Amygdala (tissue), 56 donors: Measurements from ENCODE around the gene SENP3.

Experiments used
- DNase-seq, 56 donors: peaks; one replicate each; lab custom pipeline; 2025; lab: John Stamatoyannopoulos, UW

SENP3 gene

DNA sequence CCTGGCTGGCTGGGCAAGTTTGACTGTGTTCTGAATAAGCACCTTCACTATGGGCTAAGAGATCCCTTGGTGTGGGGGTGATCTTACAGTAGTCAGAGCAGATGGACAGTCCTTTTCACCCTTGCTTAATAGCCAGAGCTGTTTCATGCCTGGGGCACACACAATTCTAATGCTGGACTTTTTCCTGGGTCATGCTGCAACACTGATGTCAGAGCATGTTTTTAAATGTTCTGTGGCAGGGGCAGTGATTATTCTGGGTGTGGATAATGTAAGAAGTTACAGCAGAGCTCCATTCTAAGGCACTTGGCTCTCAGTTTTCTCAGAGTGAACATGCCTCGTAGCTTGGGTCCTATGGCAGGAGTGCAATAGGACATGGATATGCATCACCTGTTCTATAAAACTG, 13.8 kb downstream of the SENP3 start:
- DNase-seq: no peak

DNA sequence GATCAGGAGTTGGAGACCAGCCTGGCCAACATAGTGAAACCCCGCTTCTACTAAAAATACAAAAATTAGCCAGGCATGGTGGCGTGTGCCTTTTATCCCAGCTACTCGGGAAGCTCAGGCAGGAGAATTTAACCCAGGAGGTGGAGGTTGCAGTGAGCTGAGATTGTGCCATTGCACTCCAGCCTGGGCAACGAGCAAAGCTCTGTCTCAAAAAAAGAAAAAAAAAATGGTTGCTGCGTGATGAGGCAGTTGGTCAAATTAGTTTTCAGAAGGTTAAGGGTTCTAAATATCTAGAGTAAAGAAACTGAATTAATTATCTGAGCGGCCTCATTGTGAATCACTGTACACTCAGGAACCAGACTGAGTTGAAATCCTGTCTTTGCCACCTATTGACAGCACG, 14.2 kb downstream of the SENP3 start:
- no peak for DNase-seq

DNA sequence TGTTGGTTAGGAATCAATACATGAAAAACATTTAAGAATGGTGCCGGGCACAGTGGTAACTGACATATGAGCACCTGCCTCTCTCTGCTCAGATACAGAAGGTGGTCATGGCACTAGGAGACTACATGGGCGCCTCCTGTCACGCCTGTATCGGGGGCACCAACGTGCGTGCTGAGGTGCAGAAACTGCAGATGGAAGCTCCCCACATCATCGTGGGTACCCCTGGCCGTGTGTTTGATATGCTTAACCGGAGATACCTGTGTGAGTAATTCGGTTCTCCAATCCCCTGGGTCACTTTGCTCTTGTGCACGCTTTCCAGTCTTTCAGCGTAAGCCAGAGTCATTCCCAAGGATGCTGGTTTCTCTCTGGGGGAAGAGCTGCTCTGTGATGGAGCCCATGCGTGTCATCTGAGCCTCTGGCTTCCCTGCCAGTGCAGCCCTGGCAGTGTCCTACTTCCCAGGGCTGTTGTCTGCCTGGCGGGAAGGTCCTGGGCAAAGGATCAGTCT, 14.8 kb downstream of the SENP3 start:
- DNase-seq: no peak

DNA sequence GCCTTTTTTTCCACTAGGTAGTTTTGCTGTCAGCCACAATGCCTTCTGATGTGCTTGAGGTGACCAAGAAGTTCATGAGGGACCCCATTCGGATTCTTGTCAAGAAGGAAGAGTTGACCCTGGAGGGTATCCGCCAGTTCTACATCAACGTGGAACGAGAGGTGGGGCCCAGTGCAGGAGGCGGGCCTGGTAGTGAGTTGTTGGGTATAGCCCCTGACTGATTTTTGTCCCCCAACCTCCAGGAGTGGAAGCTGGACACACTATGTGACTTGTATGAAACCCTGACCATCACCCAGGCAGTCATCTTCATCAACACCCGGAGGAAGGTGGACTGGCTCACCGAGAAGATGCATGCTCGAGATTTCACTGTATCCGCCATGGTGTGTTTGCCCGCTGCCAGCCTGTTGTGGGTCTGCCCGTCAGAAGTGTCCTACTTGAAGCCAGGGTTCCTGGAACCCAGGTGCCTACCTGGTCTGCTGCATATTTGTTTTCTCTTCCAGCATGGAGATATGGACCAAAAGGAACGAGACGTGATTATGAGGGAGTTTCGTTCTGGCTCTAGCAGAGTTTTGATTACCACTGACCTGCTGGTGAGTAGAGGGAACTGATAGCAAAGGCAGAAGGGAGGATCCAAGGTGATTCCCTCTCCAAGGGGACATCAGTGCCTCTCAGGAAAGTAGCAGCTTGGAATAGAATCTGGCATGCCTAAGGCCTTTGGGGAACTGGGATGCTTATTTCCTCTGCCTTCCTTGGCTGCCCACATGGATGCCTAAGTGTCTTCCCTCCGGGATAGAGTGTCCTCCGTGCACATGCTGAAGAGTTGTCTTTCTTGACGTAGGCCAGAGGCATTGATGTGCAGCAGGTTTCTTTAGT, 15.8 kb downstream of the SENP3 start:
- DNase-seq: no peak

DNA sequence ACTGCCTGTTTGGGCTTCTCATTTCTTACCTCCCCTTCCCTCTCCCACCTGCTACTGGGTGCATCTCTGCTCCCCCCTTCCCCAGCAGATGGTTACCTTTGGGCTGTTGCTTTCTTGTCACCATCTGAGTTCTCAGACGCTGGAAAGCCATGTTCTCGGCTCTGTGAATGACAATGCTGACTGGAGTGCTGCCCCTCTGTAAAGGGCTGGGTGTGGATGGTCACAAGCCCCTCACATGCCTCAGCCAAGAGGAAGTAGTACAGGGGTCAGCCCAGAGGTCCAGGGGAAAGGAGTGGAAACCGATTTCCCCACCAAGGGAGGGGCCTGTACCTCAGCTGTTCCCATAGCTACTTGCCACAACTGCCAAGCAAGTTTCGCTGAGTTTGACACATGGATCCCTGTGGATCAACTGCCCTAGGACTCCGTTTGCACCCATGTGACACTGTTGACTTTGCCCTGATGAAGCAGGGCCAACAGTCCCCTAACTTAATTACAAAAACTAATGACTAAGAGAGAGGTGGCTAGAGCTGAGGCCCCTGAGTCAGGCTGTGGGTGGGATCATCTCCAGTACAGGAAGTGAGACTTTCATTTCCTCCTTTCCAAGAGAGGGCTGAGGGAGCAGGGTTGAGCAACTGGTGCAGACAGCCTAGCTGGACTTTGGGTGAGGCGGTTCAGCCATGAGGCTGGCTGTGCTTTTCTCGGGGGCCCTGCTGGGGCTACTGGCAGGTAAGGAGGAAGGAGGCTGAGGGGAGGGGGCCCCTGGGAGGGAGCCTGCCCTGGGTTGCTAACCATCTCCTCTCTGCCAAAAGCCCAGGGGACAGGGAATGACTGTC, 17.5 kb downstream of the SENP3 start, which contains the start of gene CD68:
Gene CD68, plus strand, starts transcription at position 638 of the 833 bp plus-strand sequence. Its CDS starts 40 bp downstream, at position 678.
- DNase-seq: peak in 21 of 56 donors; percentile 17 to 67 (median 49)

DNA sequence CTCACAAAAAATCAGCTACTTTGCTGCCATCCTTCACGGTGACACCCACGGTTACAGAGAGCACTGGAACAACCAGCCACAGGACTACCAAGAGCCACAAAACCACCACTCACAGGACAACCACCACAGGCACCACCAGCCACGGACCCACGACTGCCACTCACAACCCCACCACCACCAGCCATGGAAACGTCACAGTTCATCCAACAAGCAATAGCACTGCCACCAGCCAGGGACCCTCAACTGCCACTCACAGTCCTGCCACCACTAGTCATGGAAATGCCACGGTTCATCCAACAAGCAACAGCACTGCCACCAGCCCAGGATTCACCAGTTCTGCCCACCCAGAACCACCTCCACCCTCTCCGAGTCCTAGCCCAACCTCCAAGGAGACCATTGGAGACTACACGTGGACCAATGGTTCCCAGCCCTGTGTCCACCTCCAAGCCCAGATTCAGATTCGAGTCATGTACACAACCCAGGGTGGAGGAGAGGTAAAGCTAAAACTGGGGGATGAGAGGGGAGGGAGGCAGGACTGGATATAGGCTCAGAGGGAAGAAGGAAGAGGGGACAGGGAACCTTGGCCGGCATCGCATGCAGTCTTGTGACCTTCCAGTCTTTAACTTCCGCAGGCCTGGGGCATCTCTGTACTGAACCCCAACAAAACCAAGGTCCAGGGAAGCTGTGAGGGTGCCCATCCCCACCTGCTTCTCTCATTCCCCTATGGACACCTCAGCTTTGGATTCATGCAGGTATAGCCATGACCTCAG, 18.3 kb downstream of the SENP3 start:
- DNase-seq: peak in 1 of 56 donors; percentile 20

DNA sequence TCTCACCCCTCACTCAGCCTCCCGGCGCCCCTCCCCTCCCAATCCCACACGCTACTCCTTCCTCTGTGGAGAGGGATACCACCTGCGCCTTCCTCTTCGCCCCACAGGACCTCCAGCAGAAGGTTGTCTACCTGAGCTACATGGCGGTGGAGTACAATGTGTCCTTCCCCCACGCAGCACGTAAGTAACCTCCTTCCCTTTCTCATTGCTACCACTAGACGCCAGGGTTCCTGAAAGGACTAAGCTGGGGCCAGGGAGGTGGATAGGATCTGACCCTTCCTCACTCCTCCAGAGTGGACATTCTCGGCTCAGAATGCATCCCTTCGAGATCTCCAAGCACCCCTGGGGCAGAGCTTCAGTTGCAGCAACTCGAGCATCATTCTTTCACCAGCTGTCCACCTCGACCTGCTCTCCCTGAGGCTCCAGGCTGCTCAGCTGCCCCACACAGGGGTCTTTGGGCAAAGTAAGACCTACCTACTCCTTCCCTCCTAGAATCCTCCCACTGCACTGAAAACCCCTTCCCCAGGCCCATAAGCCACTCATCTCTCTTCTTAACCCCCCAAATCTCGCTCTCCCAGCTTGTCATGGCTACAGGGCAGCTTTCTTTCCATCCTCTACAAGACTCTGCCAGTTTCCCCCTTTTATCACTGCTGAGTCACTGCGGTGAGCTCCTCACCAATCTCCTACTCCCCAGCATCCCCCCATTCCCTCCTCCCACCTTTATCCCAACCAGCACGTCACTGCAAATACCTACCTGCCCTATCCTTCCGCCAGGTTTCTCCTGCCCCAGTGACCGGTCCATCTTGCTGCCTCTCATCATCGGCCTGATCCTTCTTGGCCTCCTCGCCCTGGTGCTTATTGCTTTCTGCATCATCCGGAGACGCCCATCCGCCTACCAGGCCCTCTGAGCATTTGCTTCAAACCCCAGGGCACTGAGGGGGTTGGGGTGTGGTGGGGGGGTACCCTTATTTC, 19.2 kb downstream of the SENP3 start:
- DNase-seq: no peak

DNA sequence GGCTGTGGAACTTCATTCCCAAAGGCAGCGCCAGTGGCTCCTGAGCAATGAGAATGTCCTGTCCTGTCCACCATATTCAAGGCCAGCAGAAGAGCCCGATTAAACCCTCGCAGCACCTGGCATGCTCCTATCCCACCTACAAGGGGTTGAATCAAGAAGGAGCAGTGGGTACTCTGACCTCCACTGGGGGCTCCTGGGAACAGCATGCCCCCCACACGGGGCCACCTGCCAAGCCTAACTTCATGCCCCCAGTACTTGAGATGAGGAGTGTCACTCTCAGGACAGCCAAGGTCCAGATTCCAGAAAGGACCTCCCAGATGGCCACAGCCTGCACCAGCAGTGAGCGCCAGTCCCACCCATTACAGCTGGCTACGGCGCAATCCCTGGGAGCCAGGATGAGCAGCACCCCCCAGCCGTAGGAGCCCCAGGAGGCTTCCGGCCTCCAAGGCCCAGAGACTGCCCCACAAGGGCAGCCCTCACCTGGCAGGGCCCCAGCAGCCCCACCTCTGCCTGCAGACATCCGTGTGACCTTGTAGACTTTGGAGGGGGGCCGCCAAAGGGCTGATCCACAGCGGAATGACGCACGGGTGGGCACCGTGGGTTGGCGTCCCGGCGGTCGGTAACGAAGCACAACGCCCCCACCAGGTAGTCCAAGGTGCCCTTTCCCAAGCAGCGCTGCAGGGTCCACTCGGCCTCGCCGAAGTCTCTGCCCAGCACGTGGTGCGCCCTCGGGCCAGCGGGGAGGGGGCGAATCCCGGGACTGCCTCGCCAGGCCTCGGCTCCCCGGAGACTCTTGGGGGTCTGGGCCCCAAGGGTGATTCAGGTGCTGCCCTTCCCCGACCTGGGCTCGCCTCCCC, 20.9 kb downstream of the SENP3 start:
- DNase-seq: no peak

DNA sequence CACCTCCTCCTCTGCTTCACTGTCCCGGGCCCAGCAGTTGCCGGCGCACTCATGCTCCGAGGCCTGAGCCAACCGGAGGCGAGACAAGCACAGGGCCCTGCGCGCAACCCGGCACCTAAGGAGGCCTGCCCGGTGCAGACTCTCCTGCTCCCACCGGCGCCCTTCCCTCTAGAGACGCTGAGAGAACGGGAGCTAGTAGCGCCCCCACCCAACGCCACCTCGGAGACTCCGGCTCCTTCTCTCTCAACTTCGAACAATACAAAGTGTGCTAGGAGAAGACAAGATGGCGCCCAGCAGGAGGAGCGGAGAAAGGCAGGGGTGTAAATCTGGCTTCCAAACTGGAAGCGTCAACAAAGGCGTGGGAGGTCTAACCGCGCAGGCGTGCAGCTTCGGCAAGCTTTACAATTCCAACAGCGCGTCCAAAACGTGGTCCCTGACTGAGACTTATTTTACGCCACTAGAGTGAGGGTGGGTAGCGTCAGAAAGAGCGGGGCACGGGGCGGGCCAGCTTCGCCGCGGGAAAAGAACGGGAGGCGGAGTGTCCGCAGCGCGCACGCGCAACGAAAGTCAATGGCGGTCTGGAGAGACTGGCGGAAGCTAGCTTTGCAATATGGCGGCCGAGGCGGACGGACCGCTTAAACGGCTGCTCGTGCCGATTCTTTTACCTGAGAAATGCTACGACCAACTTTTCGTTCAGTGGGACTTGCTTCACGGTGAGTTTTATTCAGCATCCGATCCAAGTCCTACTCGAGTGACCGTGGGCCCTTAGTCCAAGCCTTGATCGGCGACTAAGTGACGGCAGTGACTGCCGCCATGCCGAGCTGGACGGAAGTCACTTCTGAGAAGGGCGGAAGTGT, 21.8 kb downstream of the SENP3 start, which contains the start of gene MPDU1:
Gene MPDU1, plus strand, starts transcription at position 600 of the 857 bp plus-strand sequence. Its CDS starts 11 bp downstream, at position 611.
- DNase-seq: peak; percentile 80 to 100 (median 94)

DNA sequence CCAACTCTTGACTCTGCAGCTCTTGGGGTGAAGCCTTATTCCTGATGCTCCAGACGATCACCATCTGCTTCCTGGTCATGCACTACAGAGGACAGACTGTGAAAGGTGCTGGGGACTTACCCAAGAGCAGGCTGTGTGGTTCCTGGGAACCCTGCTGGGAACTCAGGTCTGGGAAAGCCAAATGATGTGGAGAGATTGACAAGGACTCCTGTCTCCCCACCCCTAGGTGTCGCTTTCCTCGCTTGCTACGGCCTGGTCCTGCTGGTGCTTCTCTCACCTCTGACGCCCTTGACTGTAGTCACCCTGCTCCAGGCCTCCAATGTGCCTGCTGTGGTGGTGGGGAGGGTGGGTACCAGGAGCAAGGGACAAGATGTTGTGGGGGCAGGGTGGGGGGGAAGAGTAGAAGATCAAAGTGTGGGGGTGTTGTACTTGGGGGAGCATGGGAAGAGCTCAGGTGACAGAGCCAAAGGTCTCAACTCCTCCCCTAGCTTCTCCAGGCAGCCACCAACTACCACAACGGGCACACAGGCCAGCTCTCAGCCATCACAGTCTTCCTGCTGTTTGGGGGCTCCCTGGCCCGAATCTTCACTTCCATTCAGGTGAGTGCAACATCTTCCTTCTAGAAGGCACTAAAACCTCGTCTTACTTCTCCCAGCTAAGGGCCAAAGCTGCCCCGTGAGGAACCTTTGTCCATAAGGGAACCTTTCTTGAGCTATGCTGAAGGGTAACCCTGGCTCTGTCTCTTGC, 25.1 kb downstream of the SENP3 start:
- no peak for DNase-seq

DNA sequence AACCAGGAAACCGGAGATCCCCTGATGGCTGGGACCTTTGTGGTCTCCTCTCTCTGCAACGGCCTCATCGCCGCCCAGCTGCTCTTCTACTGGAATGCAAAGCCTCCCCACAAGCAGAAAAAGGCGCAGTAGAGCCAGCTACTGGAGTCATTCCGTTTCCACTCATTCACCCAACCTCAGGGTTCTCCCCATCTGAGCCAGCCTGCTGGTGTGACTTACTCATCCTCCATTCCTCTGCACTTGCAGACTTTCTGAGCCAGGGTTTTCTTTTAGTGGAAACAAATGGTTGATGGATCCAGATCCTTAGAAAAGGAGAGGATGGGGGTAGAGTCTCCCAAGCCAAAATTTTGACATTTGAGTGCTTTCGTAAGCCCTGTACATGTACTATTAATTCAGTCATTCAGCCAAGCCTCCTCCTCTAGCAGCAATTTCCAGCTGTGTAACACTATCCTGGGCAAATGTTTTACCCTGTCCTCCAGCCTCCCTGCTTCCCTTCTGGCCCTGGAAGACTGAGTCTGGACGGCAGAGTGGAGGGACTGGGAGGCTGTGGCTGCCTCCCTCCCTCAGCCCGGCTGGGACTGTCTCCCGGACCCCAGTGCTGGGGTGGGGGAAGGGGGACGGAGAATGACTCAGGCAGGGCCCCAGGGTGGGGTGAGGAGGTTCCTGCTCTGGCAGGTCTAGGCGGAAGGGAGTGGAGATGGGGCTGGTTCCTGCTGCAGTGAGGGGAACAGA, 25.9 kb downstream of the SENP3 start:
- DNase-seq: no peak

DNA sequence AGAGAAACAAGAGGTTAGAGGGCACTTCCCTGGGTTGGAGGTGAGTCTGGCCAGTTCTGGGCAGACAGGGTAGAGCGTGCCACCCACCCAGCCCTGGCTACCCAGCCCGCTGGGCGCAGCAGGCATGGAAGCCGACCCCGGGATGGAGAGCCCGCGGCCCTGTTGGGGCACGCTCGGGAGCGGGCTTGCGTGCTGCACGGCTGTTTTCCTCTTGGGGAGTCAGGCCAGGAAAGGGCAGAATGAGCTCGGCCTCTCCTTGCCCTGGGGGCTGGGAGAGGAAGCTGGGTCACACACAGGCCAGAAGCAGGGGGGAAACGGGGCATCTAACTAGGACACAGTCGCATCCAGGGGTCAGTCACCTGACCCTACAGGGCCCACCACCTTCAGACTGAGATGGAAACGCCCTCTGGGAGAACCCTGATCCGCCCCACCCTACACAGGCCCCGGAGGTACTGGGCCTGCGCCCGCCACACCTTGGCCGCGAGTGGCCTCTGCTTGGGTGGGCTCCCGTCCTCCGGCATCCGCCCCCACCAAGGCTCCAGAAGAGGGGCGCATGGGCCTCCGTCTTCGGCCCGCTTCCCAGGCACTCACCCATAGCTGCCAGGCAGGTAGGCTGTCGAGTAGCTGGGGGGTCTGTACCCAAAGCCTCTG, 27.0 kb downstream of the SENP3 start:
- DNase-seq: no peak

DNA sequence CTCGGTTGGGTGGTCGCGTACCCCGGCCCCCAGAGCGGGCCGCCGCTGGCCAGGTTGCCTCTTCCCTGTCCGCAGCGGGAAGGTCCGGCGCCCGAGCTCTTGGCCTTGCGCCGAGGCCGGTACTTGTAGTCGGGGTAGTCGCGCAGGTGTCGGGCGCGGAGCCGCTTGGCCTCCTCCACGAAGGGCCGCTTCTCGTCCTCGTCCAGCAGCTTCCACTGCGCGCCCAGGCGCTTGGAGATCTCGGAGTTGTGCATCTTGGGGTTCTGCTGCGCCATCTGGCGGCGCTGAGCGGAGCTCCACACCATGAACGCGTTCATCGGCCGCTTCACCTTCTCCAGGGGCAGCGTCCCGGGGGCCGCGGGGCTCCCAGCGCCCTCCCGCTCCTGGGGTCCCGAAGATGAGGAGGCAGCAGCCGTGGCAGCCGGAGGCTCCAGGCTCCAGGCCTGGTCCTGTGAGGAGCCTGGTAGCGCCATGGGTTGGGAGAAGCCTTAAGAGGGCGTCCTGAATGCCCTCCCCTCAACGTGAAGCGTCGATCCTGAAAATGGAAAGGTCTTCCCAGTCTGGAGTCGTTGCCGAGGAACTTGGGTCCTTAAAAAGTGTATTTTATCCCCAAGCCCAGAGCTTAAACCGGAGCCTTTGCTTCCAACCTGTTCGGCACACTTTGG, 27.6 kb downstream of the SENP3 start:
- peak in 49 of 56 donors; percentile 29 to 90 (median 64) for DNase-seq

DNA sequence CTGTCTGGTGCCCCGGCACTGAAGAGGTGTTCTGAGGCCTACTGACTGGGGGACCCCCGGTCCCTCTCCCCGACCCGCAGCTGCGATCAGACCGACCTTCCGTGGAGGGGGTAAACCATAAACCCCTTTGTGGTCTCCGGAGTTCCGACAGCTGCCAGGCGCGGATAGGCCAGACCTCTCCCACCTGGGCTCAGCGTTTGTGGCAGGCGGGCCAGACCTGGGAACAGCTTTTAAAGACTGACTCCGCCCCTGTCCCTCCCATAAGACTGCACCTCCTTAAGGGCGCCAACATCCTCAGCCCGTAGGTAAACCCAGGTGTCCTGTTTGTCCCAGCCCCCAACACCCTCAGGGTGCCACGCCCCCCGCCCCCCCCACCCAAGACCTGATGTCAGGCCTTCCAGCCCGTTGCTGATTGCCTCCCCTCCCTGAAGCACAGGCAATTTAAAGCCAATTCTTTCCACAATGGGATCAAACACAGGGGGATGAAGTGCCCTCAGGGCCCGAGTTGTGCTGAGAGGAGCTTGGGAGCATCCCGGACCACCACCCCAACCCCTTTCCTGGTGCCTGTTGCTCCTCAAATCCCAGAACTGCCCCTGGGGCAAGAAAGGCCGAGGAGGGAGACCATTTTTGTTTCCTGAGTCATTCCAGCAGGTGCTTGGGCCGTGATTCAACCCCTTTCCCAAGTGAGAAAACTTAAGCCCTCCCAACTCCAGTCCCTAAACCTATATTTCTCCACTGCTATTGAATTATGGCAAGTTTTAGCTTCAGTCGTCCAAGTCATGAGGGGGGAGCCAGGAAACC, 28.4 kb downstream of the SENP3 start, which contains the start of gene SOX15:
Gene SOX15, minus strand, starts transcription at position 204 of the 801 bp plus-strand sequence. CDS start 418 bp downstream, outside the sequence.
- no peak for DNase-seq
